ENCODE measurements around the gene ASTN1. TPM values are rescaled to one million over a fixed set of nuclear protein-coding genes. Genes with fewer than 3 reads are reported as not detected.

The ASTN1 gene
- total RNA-seq, 1 donor from 2014 or later, result not detected

DNA sequence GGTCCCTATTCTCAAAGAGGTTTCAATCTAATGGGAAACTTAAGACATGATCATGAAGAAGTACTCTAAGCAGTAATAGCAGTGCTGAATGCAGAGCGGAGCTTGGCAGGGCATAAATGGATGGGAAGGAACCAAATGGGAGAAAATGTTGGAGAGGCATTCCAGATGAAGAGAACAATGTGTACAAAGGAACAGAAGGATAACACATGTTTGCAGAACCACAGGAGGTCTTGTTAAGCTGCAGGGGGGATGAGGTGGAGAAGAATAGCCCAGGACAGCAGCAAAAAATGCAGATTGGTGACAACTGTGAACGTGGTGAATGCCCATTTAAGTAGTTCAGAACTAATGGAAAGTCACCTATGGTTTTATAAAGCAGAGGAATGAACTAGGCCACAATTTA, 99.1 kb downstream of the ASTN1 start:
- no peak for DNase-seq
- H3K27me3 Mint-ChIP-seq, result no peaks in the 10 kb centered on the region
- H3K36me3 Mint-ChIP-seq (ENCODE audit: low read depth), result no peaks in the 10 kb centered on the region
- H3K27ac Mint-ChIP-seq, result no peak overlapping the region
- intact Hi-C loops (cut with micrococcal nuclease), result no loop called here
- no peaks in the 10 kb centered on the region for H3K4me1 Mint-ChIP-seq
- no peak overlapping the region for H3K4me3 Mint-ChIP-seq
- no peaks in the 10 kb centered on the region for H3K9me3 Mint-ChIP-seq

DNA sequence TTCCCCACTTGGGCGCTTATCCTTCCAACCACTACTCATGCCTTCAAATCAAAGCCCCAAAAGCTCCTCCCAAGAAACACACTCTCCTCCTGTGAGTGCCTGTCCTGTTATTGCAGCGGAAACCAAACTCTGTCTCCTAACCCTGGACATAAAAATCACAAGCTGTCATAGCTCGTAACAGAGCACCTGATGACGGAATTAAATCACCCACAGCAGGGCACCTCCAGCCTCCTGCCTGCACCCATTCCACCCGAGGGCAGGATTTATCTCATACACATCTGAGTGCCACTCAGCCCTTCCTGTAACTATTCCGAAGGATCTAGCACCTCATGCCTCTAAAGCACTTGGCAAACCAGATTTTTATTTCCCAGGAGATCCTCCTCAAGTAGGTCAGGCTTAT, 100.9 kb downstream of the ASTN1 start:
- H3K9me3 Mint-ChIP-seq, result no peaks in the 10 kb centered on the region
- H3K36me3 Mint-ChIP-seq (ENCODE audit: low read depth), result no peaks in the 10 kb centered on the region
- H3K27ac Mint-ChIP-seq, result no peak overlapping the region
- no peaks in the 10 kb centered on the region for H3K27me3 Mint-ChIP-seq
- no peak overlapping the region for H3K4me3 Mint-ChIP-seq
- H3K4me1 Mint-ChIP-seq, result no peaks in the 10 kb centered on the region
- intact Hi-C loops (cut with micrococcal nuclease), result no loop called here
- no peak for DNase-seq

- Mint-ChIP-seq H3K27me3 (no peaks in the 10 kb centered on the region), H3K36me3 (ENCODE audit: low read depth) (no peaks in the 10 kb centered on the region), H3K4me3 (no peak overlapping the region), H3K27ac (no peak overlapping the region), H3K4me1 (no peaks in the 10 kb centered on the region), H3K9me3 (no peaks in the 10 kb centered on the region)
- no peak for DNase-seq
- intact Hi-C loops (cut with micrococcal nuclease), result no loop called here
Observed at GRCh38 chr1:177054542-177054941, 110.0 kb downstream of the ASTN1 start.

GRCh38 chr1:177053648-177054047, 110.9 kb downstream of the ASTN1 start:
- no peaks in the 10 kb centered on the region for H3K4me1 Mint-ChIP-seq
- H3K4me3 Mint-ChIP-seq, result no peak overlapping the region
- intact Hi-C loops (cut with micrococcal nuclease), result no loop called here
- no peak overlapping the region for H3K27ac Mint-ChIP-seq
- no peaks in the 10 kb centered on the region for H3K27me3 Mint-ChIP-seq
- no peaks in the 10 kb centered on the region for H3K36me3 Mint-ChIP-seq (ENCODE audit: low read depth)
- H3K9me3 Mint-ChIP-seq, result no peaks in the 10 kb centered on the region
- DNase-seq, result no peak

DNA sequence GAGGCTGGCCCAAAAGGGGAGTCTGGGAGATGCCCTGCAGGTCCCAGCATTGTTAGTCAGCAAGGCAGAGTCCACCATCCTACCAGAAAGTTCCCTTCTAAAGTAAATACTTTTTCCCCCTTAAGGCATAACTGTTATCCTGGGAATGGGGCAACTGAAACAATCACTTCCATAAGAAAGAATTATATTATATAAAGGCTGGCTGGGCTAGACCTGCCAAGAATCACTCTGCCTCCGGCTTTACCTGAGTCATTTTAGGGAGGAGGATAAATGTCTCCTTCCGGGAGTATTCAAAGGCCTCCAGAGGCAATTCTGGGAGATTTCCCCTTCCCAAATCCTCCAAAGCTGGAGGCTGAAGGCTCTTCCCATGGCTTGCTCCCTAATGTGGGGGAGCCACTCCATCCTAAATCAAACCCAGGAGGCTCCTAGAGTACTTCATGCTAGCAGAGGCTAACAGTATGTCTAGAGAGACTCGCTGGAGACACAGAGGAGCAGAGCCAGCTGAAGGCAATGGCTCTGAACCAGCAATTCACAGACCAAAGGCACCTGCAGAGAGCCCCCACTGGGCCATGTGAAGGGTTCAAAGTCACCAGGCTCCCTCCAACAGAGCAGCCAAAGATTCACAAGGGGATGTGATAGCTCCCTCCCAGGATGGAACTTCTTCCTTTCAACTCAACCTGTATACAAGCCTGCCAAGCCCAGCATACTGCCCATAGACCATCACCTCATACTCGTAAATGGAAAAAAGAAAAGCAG, 116.0 kb downstream of the ASTN1 start:
- H3K4me1 Mint-ChIP-seq, result no peaks in the 10 kb centered on the region
- no peaks in the 10 kb centered on the region for H3K36me3 Mint-ChIP-seq (ENCODE audit: low read depth)
- no peak overlapping the region for H3K27ac Mint-ChIP-seq
- no peak overlapping the region for H3K4me3 Mint-ChIP-seq
- intact Hi-C loops (cut with micrococcal nuclease), result no loop called here
- H3K9me3 Mint-ChIP-seq, result no peaks in the 10 kb centered on the region
- H3K27me3 Mint-ChIP-seq, result no peaks in the 10 kb centered on the region
- no peak for DNase-seq

GRCh38 chr1:177045151-177045550, 119.4 kb downstream of the ASTN1 start:
- intact Hi-C loops (cut with micrococcal nuclease), result no loop called here
- H3K27ac Mint-ChIP-seq, result no peak overlapping the region

DNA sequence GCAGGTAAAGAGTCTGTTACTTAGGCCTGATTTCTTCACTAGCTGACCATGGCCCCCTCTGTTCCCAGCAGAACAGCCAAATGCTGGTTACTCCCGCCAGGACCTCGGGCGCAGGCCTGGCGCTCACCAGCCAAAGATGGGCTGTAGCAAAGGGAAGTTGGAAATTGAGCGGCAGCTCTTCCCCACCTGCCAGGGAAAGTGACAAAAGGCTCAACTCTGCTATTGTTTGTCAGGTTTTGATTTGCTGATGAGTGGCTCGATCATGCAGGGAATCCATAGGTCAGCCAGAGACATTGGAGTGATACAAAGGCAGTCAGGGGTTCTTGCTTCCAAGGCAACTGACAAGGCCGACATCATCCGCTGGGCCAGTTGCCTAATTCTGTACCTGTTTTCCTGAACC, 120.1 kb downstream of the ASTN1 start:
- Mint-ChIP-seq H3K4me1 (no peaks in the 10 kb centered on the region), H3K4me3 (no peak overlapping the region), H3K27ac (no peak overlapping the region), H3K27me3 (no peaks in the 10 kb centered on the region), H3K36me3 (ENCODE audit: low read depth) (no peaks in the 10 kb centered on the region), H3K9me3 (no peaks in the 10 kb centered on the region)
- intact Hi-C loops (cut with micrococcal nuclease), result no loop called here
- DNase-seq, result no peak

More at GRCh38 chr1:177045151-177045550, 119.4 kb downstream of the ASTN1 start:
- H3K27me3 Mint-ChIP-seq, result no peaks in the 10 kb centered on the region
- no peaks in the 10 kb centered on the region for H3K4me1 Mint-ChIP-seq
- H3K4me3 Mint-ChIP-seq, result no peak overlapping the region
- H3K36me3 Mint-ChIP-seq (ENCODE audit: low read depth), result no peaks in the 10 kb centered on the region
- no peaks in the 10 kb centered on the region for H3K9me3 Mint-ChIP-seq
- DNase-seq, result no peak

- no peak overlapping the region for H3K4me3 Mint-ChIP-seq
- no peak for DNase-seq
- intact Hi-C loops (cut with micrococcal nuclease), result no loop called here
- H3K36me3 Mint-ChIP-seq (ENCODE audit: low read depth), result no peaks in the 10 kb centered on the region
- H3K27ac Mint-ChIP-seq, result no peak overlapping the region
- H3K4me1 Mint-ChIP-seq, result no peaks in the 10 kb centered on the region
- H3K9me3 Mint-ChIP-seq, result no peaks in the 10 kb centered on the region
- no peaks in the 10 kb centered on the region for H3K27me3 Mint-ChIP-seq
Observed at GRCh38 chr1:177043597-177043996, 120.9 kb downstream of the ASTN1 start.

DNA sequence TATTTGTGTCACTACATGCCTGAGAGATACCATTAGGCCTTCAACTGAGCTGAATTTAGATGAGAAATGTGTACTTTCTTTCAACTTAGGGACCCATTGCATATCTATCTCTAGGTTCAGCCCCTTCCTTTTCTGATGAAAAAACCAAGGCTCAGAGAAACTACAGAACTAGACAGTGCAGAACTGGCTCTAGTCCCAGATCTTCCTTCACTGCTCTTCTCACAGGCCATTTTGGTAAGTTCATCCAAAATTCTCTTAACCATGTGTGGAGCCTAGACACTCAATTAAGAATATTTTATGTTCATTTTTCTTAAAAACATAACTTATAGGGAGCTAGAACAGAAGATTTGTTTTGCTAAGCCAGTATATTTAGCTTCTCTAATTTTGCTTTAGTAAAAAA, 128.9 kb downstream of the ASTN1 start:
- H3K4me3 Mint-ChIP-seq, result no peak overlapping the region
- H3K36me3 Mint-ChIP-seq (ENCODE audit: low read depth), result no peaks in the 10 kb centered on the region
- no peaks in the 10 kb centered on the region for H3K27me3 Mint-ChIP-seq
- no peaks in the 10 kb centered on the region for H3K4me1 Mint-ChIP-seq
- H3K9me3 Mint-ChIP-seq, result no peaks in the 10 kb centered on the region
- no peak for DNase-seq
- intact Hi-C loops (cut with micrococcal nuclease), result no loop called here
- H3K27ac Mint-ChIP-seq, result no peak overlapping the region

GRCh38 chr1:177033628-177034027, 130.9 kb downstream of the ASTN1 start:
- no peak for DNase-seq
- no peak overlapping the region for H3K4me3 Mint-ChIP-seq
- no peak overlapping the region for H3K27ac Mint-ChIP-seq
- H3K4me1 Mint-ChIP-seq, result no peaks in the 10 kb centered on the region
- H3K27me3 Mint-ChIP-seq, result no peaks in the 10 kb centered on the region
- no peaks in the 10 kb centered on the region for H3K9me3 Mint-ChIP-seq
- intact Hi-C loops (cut with micrococcal nuclease), result no loop called here
- H3K36me3 Mint-ChIP-seq (ENCODE audit: low read depth), result no peaks in the 10 kb centered on the region

DNA sequence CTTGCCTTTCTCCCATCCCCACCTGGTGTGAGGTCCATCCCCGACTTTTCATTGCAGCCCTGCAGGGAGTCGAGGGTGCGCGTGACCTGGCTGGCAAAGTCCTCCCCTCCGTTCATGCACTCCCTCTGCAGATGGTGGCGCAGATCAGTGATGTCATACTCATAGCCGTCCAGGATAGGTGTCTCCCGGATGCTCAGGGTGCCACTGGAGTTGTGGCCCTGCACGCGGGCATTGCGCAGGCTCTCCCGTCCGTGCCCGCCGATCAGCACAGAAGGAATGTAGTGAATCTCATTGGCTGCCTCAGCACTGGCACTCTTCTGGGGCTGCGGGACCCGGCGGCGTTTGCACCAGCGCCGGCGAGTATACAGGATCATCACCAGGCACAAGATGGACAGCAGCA, 132.1 kb downstream of the ASTN1 start:
- Mint-ChIP-seq H3K4me3 (no peak overlapping the region), H3K4me1 (no peaks in the 10 kb centered on the region), H3K9me3 (no peaks in the 10 kb centered on the region), H3K27me3 (no peaks in the 10 kb centered on the region), H3K27ac (no peak overlapping the region), H3K36me3 (ENCODE audit: low read depth) (no peaks in the 10 kb centered on the region)
- intact Hi-C loops (cut with micrococcal nuclease), result no loop called here
- no peak for DNase-seq

DNA sequence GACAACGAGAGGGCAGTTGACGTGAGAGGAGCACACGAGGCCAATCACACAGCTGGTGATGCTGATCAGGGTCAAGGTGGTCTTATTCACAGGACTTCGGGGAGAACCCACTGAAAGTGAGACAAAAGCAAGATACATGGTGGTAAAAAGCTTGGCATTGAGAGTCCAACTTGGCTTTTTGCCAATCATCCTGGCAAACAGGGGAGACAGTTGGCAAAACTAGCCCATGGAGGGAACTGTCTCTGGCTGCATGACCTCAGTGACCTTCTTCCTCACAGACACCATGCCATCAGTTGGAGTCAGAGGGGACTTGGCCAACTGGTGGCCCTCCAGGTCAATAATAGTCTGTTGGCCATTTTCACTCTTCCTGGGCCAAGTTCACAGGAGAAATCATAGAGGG, 139.9 kb downstream of the ASTN1 start:
- Mint-ChIP-seq H3K4me3 (no peak overlapping the region), H3K4me1 (no peaks in the 10 kb centered on the region), H3K9me3 (no peaks in the 10 kb centered on the region), H3K36me3 (ENCODE audit: low read depth) (no peaks in the 10 kb centered on the region), H3K27ac (no peak overlapping the region), H3K27me3 (no peaks in the 10 kb centered on the region)
- DNase-seq, result no peak
- intact Hi-C loops (cut with micrococcal nuclease), result no loop called here

DNA sequence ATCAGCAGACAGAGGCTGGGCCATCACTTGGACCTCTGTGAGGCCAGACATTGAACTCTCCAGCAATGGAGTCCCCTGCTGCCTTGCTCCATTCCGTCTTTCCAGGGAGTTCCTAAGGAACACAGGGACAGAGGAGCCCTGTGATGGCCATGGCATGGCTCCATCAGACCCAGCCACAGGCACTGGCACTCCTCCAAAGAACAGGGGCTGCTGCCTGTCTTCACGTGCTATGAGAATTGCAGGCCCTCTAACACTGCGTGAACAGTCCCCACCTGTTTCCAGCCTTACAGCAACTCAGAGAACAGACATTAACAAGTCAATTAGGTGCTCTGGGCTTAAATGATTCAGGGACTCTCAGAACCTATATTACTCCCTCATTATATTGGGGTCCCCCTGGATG, 140.8 kb downstream of the ASTN1 start:
- H3K9me3 Mint-ChIP-seq, result no peaks in the 10 kb centered on the region
- intact Hi-C loops (cut with micrococcal nuclease), result no loop called here
- DNase-seq, result no peak
- H3K36me3 Mint-ChIP-seq (ENCODE audit: low read depth), result no peaks in the 10 kb centered on the region
- H3K27me3 Mint-ChIP-seq, result no peaks in the 10 kb centered on the region
- no peaks in the 10 kb centered on the region for H3K4me1 Mint-ChIP-seq
- H3K4me3 Mint-ChIP-seq, result no peak overlapping the region
- H3K27ac Mint-ChIP-seq, result no peak overlapping the region

GRCh38 chr1:177023249-177023648, 141.3 kb downstream of the ASTN1 start:
- Mint-ChIP-seq H3K36me3 (ENCODE audit: low read depth) (no peaks in the 10 kb centered on the region), H3K4me3 (no peak overlapping the region), H3K9me3 (no peaks in the 10 kb centered on the region), H3K27ac (no peak overlapping the region), H3K4me1 (no peaks in the 10 kb centered on the region), H3K27me3 (no peaks in the 10 kb centered on the region)
- intact Hi-C loops (cut with micrococcal nuclease), result no loop called here
- no peak for DNase-seq

- Mint-ChIP-seq H3K4me1 (no peaks in the 10 kb centered on the region), H3K4me3 (no peak overlapping the region), H3K9me3 (peaks cover 4% of the 10 kb centered on the region), H3K27ac (no peak overlapping the region), H3K27me3 (no peaks in the 10 kb centered on the region), H3K36me3 (ENCODE audit: low read depth) (no peaks in the 10 kb centered on the region)
- no peak for DNase-seq
- intact Hi-C loops (cut with micrococcal nuclease), result no loop called here
Observed at GRCh38 chr1:177021687-177022086, 142.8 kb downstream of the ASTN1 start.

Data from activated CD4-positive, alpha-beta T cell treated with anti-CD3 and anti-CD28 coated beads, Interleukin-2, amount 10 ng/mL, durations not matched to agents 24 days and 14 days (primary cell).